DMS79 treated with DMSO at 0.1 percent for 48 hours (cell line): ENCODE measurements around the gene ABO.

Experiments used
- DNase-seq: peaks from one replicate; lab custom pipeline; 2025; lab: John Stamatoyannopoulos, UW

ABO gene

GRCh38 chr9:133263557-133263956 lies 11.4 kb downstream of the ABO start:
- no peak for DNase-seq

GRCh38 chr9:133262226-133262625 lies 12.8 kb downstream of the ABO start:
- DNase-seq, result no peak

- no peak for DNase-seq
Measured at GRCh38 chr9:133261753-133262120, 13.3 kb downstream of the ABO start.

- no peak for DNase-seq
Measured at GRCh38 chr9:133261103-133261752, 13.8 kb downstream of the ABO start.

- DNase-seq, result no peak
Measured at GRCh38 chr9:133260334-133261102, 14.5 kb downstream of the ABO start.

- DNase-seq, result no peak
Measured at GRCh38 chr9:133258061-133259015, 16.7 kb downstream of the ABO start.

- no peak for DNase-seq
Measured at GRCh38 chr9:133257465-133257956, 17.5 kb downstream of the ABO start.

- DNase-seq, result no peak
Measured at GRCh38 chr9:133256686-133257091, 18.3 kb downstream of the ABO start.

- no peak for DNase-seq
Measured at GRCh38 chr9:133256136-133256461, 18.9 kb downstream of the ABO start.

GRCh38 chr9:133255371-133256135 lies 19.4 kb downstream of the ABO start:
- no peak for DNase-seq

GRCh38 chr9:133254471-133254870 lies 20.5 kb downstream of the ABO start:
- DNase-seq, result no peak

- no peak for DNase-seq
Measured at GRCh38 chr9:133253268-133253667, 21.7 kb downstream of the ABO start.

GRCh38 chr9:133252301-133253020 lies 22.5 kb downstream of the ABO start:
- DNase-seq, result peak; percentile 21

- DNase-seq, result no peak
Measured at GRCh38 chr9:133251773-133252172, 23.2 kb downstream of the ABO start.

GRCh38 chr9:133251221-133251620 lies 23.8 kb downstream of the ABO start:
- peak; percentile 20 for DNase-seq

GRCh38 chr9:133250741-133251170 lies 24.2 kb downstream of the ABO start:
- peak; percentile 93 for DNase-seq

- DNase-seq, result no peak
Measured at GRCh38 chr9:133249337-133249736, 25.7 kb downstream of the ABO start.

- no peak for DNase-seq
Measured at GRCh38 chr9:133248726-133249295, 26.2 kb downstream of the ABO start.

- no peak for DNase-seq
Measured at GRCh38 chr9:133247632-133248031, 27.4 kb downstream of the ABO start.

GRCh38 chr9:133246991-133247390 lies 28.0 kb downstream of the ABO start:
- no peak for DNase-seq

GRCh38 chr9:133246562-133246961 lies 28.4 kb downstream of the ABO start:
- no peak for DNase-seq
